Gastroesophageal sphincter (tissue), 3 donors: Measurements from ENCODE around the gene APP.

Experiments
- EP300 ChIP-seq: sonication (generic); formaldehyde crosslinking; IDR thresholded peaks from one replicate; pipeline ENCODE4 v1.6.1; 2017; ENCODE audit warnings: antibody characterized with exemption, mild to moderate bottlenecking
- TF ChIP-seq, protein P1 (sequence below), 4 experiments: fragments of 200-600 bp in 2 of 4; fragments of 450-650 bp in 2 of 4; sonication (generic) in 1 of 4; IDR thresholded peaks; one replicate each; pipeline ENCODE4 v1.5.1; 2017 to 2019; ENCODE audit warnings: antibody characterized with exemption in 4 of 4, mild to moderate bottlenecking in 2 of 4, moderate library complexity in 2 of 4

DNA sequence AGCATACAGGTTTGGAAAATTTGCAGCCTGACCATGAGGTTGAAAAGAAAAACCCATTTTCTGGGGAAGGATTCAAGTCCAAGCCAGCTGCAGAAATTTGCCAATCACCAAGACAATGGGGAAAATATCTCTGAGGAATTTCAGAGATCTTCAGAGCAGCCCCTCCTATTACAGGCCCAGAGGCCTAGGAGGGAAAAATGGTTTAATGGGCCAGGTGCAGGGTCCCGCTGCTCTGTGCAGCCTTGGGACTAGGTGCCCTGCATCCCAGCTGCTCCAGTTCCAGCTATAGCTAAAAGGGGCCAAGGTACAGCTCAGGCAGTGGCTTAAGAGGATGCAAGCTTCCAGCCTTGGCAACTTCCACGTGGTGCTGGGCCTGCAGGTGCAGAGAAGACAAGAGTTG, 322.3 kb downstream of the APP start:
- TF ChIP-seq, protein P1, sequence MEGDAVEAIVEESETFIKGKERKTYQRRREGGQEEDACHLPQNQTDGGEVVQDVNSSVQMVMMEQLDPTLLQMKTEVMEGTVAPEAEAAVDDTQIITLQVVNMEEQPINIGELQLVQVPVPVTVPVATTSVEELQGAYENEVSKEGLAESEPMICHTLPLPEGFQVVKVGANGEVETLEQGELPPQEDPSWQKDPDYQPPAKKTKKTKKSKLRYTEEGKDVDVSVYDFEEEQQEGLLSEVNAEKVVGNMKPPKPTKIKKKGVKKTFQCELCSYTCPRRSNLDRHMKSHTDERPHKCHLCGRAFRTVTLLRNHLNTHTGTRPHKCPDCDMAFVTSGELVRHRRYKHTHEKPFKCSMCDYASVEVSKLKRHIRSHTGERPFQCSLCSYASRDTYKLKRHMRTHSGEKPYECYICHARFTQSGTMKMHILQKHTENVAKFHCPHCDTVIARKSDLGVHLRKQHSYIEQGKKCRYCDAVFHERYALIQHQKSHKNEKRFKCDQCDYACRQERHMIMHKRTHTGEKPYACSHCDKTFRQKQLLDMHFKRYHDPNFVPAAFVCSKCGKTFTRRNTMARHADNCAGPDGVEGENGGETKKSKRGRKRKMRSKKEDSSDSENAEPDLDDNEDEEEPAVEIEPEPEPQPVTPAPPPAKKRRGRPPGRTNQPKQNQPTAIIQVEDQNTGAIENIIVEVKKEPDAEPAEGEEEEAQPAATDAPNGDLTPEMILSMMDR (IDR thresholded peaks at IDR 0.05) = no peak
- no peak for TF ChIP-seq EP300
